GM23248 (cell line): ENCODE results near the gene OPCML. TPM values are rescaled to one million over a fixed set of nuclear protein-coding genes. Genes with fewer than 3 reads are reported as not detected.

Experiments used
- DNase-seq: peaks from one replicate; pipeline ENCODE4 v3.0.0-alpha.2; 2015
- H2AFZ ChIP-seq: fragments of 200-600 bp; sonication (generic); 2 replicates; pipeline ENCODE4 v1.6.1; 2016; ENCODE audit warnings: antibody characterized with exemption
- H3F3A ChIP-seq: fragments of 200-600 bp; sonication (generic); 2 replicates; pipeline ENCODE4 v1.6.1; 2016; ENCODE audit warnings: mild to moderate bottlenecking, antibody characterized with exemption, mixed run types; ENCODE audit not compliant: insufficient read depth
- H3K27ac ChIP-seq: fragments of 200-600 bp; sonication (generic); 2 replicates; pipeline ENCODE4 v1.5.1; 2016; ENCODE audit warnings: mild to moderate bottlenecking
- H3K27me3 ChIP-seq: fragments of 200-600 bp; sonication (generic); replicated peaks from 2 replicates; pipeline ENCODE4 v1.6.1; 2016; ENCODE audit warnings: mild to moderate bottlenecking; ENCODE audit not compliant: insufficient read depth
- H3K36me3 ChIP-seq: fragments of 200-600 bp; sonication (generic); 2 replicates; pipeline ENCODE4 v1.6.1; 2016; ENCODE audit warnings: low read depth, mild to moderate bottlenecking
- H3K4me1 ChIP-seq: fragments of 200-600 bp; sonication (generic); 2 replicates; pipeline ENCODE4 v1.6.1; 2016; ENCODE audit warnings: mild to moderate bottlenecking; ENCODE audit not compliant: insufficient read depth
- H3K4me2 ChIP-seq: fragments of 200-600 bp; sonication (generic); one replicate; pipeline ENCODE4 v1.6.1; 2016; ENCODE audit warnings: mild to moderate bottlenecking; ENCODE audit not compliant: unreplicated experiment
- H3K4me3 ChIP-seq: fragments of 200-600 bp; sonication (generic); 2 replicates; pipeline ENCODE4 v1.5.1; 2016; ENCODE audit warnings: mild to moderate bottlenecking
- H3K79me2 ChIP-seq: fragments of 200-600 bp; sonication (generic); 2 replicates; pipeline ENCODE4 v1.6.1; 2016; ENCODE audit warnings: mild to moderate bottlenecking; ENCODE audit not compliant: insufficient read depth
- H3K9ac ChIP-seq: fragments of 200-600 bp; sonication (generic); 2 replicates; pipeline ENCODE4 v1.6.1; 2016; ENCODE audit warnings: mild to moderate bottlenecking
- H3K9me2 ChIP-seq: fragments of 200-600 bp; sonication (generic); 2 replicates; pipeline ENCODE4 v1.6.1; 2016; ENCODE audit warnings: mixed run types, mild to moderate bottlenecking, moderate library complexity; ENCODE audit not compliant: insufficient read depth
- H3K9me3 ChIP-seq: fragments of 200-600 bp; sonication (generic); one replicate; pipeline ENCODE4 v1.6.1; 2017; ENCODE audit warnings: low read depth
- H4K20me1 ChIP-seq: fragments of 200-600 bp; sonication (generic); 2 replicates; pipeline ENCODE4 v1.6.0; 2016; ENCODE audit not compliant: insufficient read depth
- EZH2 ChIP-seq: fragments of 200-600 bp; sonication (generic); IDR thresholded peaks from 2 replicates; pipeline ENCODE4 v1.6.1; 2018; ENCODE audit warnings: antibody characterized with exemption, mild to moderate bottlenecking; ENCODE audit not compliant: insufficient read depth, poor library complexity, severe bottlenecking
- EZH2phosphoT487 ChIP-seq: fragments of 200-600 bp; sonication (generic); IDR thresholded peaks from 2 replicates; pipeline ENCODE4 v1.6.1; 2018; ENCODE audit warnings: antibody characterized with exemption, moderate library complexity, mild to moderate bottlenecking, low read depth; ENCODE audit not compliant: insufficient read depth
- WGBS, 2 experiments: methylation state at CpG; one replicate each; pipeline ENCODE4 v1.1.6; 2015 to 2017; ENCODE audit warnings: low lambda C conversion rate in 2 of 2, low coverage in 1 of 2; ENCODE audit errors: missing lambda C conversion rate in 2 of 2; 5-methylcytosine and 5-hydroxymethylcytosine counted together
- in situ Hi-C: fragments of 300-500 bp; cut with MboI; formaldehyde crosslinking; loops from 2 replicates; pipeline ENCODE4 v1.15.0; 2020
- polyA plus RNA-seq: library from polyadenylated mRNA; unstranded; fragments of >200 nt; fragmentation: Nextera tagmentation; extraction: Ambion mirVana; gene quantifications from 2 replicates; pipeline ENCODE4 v1.2.1, GENCODE V29; 2016
- total RNA-seq: library from RNA; depleted of rRNA; stranded (reverse); fragments of >200 nt; shearing (Covaris generic); gene quantifications from 2 replicates; pipeline ENCODE4 v1.2.3, GENCODE V29; 2014; rRNA removed

OPCML gene
- total RNA-seq: 1.0 and 1.6 TPM in 2 replicates
- polyA plus RNA-seq: 0.69 and 1.0 TPM in 2 replicates

GRCh38 chr11:133531971-133532651 lies at the start of gene OPCML:
TSS of gene OPCML (minus strand) at chr11:133532501.
- no peaks in the 10 kb centered on the region for H3K4me1 ChIP-seq
- no peaks in the 10 kb centered on the region for H3F3A ChIP-seq
- H3K9me3 ChIP-seq: no peaks in the 10 kb centered on the region
- H3K27ac ChIP-seq: no peak within 1 kb of the TSS
- H3K9ac ChIP-seq: no peak within 1 kb of the TSS
- H2AFZ ChIP-seq: no peak within 1 kb of the TSS
- no peak within 1 kb of the TSS for H3K4me3 ChIP-seq
- no peaks in the 10 kb centered on the region for H3K79me2 ChIP-seq
- no peak for TF ChIP-seq EZH2phosphoT487
- no peak for TF ChIP-seq EZH2
- no peaks in the 10 kb centered on the region for H4K20me1 ChIP-seq
- in situ Hi-C loops: no loop called here
- no peak within 1 kb of the TSS for H3K4me2 ChIP-seq
- H3K9me2 ChIP-seq: no peaks in the 10 kb centered on the region
- H3K36me3 ChIP-seq: no peaks in the 10 kb centered on the region
- no peaks in the 10 kb centered on the region for H3K27me3 ChIP-seq
- DNase-seq: no peak
- 1 to 2% methylated on average over 23 to 27 of the region's 27 CpGs for WGBS, 2 experiments

- Histone ChIP-seq H3K36me3 (no peaks in the 10 kb centered on the region), H3K27ac (no peak overlapping the region), H3K4me1 (no peaks in the 10 kb centered on the region), H3F3A (no peaks in the 10 kb centered on the region), H4K20me1 (no peaks in the 10 kb centered on the region), H3K9me3 (no peaks in the 10 kb centered on the region), H3K9me2 (no peaks in the 10 kb centered on the region), H3K9ac (no peak overlapping the region), H2AFZ (no peak overlapping the region), H3K79me2 (no peaks in the 10 kb centered on the region), H3K27me3 (no peaks in the 10 kb centered on the region), H3K4me2 (no peak overlapping the region), H3K4me3 (no peak overlapping the region)
- in situ Hi-C loops: no loop called here
- 28 to 40% methylated on average over 6 of the region's 6 CpGs for WGBS, 2 experiments
- TF ChIP-seq EZH2 (no peak), EZH2phosphoT487 (no peak)
- DNase-seq: no peak
These were observed 48.8 kb upstream of the OPCML start for GRCh38 chr11:133581091-133581490.

DNA sequence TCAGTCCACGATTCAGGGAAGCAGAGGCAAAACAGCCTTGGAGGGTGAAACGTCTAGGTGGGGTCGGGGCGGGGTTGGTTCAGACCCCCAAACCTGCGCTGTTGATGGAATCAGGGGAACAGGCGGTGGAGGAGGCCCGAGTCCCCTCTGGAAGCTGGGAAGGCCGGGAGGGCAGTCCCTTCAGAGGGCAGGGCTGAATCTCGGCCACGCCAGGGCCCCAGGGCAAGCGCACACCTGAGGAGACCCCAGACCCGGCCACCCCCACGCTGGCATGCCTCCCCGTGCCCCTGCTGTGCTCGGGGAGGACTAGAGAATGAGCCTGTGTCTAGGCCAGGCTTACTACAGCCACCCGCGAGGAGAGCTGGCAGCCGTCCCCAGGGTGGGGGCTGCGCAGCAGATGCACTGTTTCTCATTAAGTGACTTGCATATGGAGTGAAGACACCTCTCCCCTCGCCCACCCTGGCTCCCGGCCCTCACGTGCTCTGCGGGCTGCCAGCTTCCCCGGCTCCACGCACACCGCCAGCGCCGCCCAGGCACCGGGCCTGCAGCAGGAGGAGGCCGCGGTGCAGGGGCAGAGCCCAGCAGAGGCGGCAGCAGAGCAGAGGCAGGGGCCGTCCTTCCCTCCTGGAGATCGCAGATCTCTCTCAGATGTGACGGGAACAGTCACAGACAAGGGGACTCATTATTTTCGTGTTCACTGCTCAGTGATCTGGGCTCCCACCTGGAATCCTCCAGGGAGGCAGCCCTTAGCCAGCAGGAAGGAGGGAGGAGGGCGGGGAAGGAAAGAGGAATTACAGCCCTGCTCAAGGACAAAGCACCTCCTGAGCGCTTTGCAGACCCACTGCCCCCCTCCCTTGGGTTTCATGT lies 47.1 kb upstream of the OPCML start:
- Histone ChIP-seq H3K9me2 (no peaks in the 10 kb centered on the region), H3K79me2 (no peaks in the 10 kb centered on the region), H3K4me1 (no peaks in the 10 kb centered on the region), H3K27me3 (no peaks in the 10 kb centered on the region), H3K36me3 (no peaks in the 10 kb centered on the region), H3K27ac (no peak overlapping the region), H2AFZ (no peak overlapping the region), H4K20me1 (no peaks in the 10 kb centered on the region), H3K9me3 (no peaks in the 10 kb centered on the region), H3K9ac (no peak overlapping the region), H3K4me3 (no peak overlapping the region), H3F3A (no peaks in the 10 kb centered on the region), H3K4me2 (no peak overlapping the region)
- no peak for TF ChIP-seq EZH2
- TF ChIP-seq EZH2phosphoT487: no peak
- DNase-seq: no peak
- 12 to 15% methylated on average over 27 to 38 of the region's 38 CpGs for WGBS, 2 experiments
- in situ Hi-C loops: no loop called here

- no peak for TF ChIP-seq EZH2phosphoT487
- no peak for TF ChIP-seq EZH2
- no peak for DNase-seq
- WGBS, 2 experiments: 40 to 63% methylated on average over 3 of the region's 3 CpGs
- H3K4me3 ChIP-seq: no peak overlapping the region
- in situ Hi-C loops: no loop called here
- no peak overlapping the region for H3K27ac ChIP-seq
- H4K20me1 ChIP-seq: no peaks in the 10 kb centered on the region
- H3K9ac ChIP-seq: no peak overlapping the region
- H3K9me3 ChIP-seq: no peaks in the 10 kb centered on the region
- no peaks in the 10 kb centered on the region for H3K27me3 ChIP-seq
- no peak overlapping the region for H3K4me2 ChIP-seq
- H3K79me2 ChIP-seq: no peaks in the 10 kb centered on the region
- H3K4me1 ChIP-seq: no peaks in the 10 kb centered on the region
- H3K36me3 ChIP-seq: no peaks in the 10 kb centered on the region
- H3K9me2 ChIP-seq: no peaks in the 10 kb centered on the region
- H2AFZ ChIP-seq: no peak overlapping the region
- no peaks in the 10 kb centered on the region for H3F3A ChIP-seq
These were observed 45.1 kb upstream of the OPCML start for GRCh38 chr11:133577403-133577802.
